NB4 (cell line): ENCODE measurements around the gene CDHR1.

Source experiments
- POLR2A ChIP-seq: IDR thresholded peaks from 2 replicates; pipeline ENCODE4 v1.6.1; 2011; ENCODE audit warnings: mild to moderate bottlenecking; ENCODE audit not compliant: insufficient read length; ENCODE audit errors: extremely low read depth
- TF ChIP-seq, protein P1 (sequence below): IDR thresholded peaks from one replicate; pipeline ENCODE4 v1.5.1; 2012; ENCODE audit warnings: low read depth, low read length

DNA sequence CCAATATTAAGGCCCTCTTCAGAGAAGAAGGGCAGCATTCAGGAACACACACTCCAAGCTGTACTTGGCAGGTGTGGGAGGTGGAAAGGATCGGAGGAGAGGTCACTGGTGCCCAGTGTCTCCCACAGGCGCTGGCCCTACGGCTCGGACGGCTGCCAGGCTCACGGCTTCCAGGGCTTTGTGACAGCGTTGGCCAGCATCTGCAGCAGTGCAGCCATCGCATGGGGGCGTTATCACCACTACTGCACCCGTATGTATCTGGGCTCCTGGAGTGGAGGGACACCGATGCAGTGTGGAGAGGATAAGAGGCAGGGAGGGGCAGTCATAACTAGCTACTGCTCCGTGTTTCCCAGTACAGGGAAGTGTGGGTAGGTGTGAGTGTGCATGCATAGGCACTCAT lies 54.5 kb downstream of the CDHR1 start:
- TF ChIP-seq, protein P1, sequence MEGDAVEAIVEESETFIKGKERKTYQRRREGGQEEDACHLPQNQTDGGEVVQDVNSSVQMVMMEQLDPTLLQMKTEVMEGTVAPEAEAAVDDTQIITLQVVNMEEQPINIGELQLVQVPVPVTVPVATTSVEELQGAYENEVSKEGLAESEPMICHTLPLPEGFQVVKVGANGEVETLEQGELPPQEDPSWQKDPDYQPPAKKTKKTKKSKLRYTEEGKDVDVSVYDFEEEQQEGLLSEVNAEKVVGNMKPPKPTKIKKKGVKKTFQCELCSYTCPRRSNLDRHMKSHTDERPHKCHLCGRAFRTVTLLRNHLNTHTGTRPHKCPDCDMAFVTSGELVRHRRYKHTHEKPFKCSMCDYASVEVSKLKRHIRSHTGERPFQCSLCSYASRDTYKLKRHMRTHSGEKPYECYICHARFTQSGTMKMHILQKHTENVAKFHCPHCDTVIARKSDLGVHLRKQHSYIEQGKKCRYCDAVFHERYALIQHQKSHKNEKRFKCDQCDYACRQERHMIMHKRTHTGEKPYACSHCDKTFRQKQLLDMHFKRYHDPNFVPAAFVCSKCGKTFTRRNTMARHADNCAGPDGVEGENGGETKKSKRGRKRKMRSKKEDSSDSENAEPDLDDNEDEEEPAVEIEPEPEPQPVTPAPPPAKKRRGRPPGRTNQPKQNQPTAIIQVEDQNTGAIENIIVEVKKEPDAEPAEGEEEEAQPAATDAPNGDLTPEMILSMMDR, result no peak
- TF ChIP-seq POLR2A, result no peak
